HepG2 (cell line): ENCODE measurements around the gene HHATL.

Experiments used
- EHMT2 ChIP-seq: fragments of 200-600 bp; sonication (generic); IDR thresholded peaks from 2 replicates; pipeline ENCODE4 v1.7.0; 2017; ENCODE audit warnings: antibody characterized with exemption, low read depth, low read length, borderline replicate concordance
- EP300 ChIP-seq, 3 experiments: sonication (generic) in 1 of 3; formaldehyde crosslinking in 1 of 3; IDR thresholded peaks; 2 replicates each; pipeline versions ENCODE4 v1.5.1 to v1.6.1; 2011 to 2020; ENCODE audit warnings: low read depth in 2 of 3, low read length in 2 of 3, borderline replicate concordance in 1 of 3, improper control_type of control experiment in 1 of 3, mild to moderate bottlenecking in 1 of 3, missing genetic modification reagents in 1 of 3, moderate library complexity in 1 of 3
- POLR2A ChIP-seq, 2 experiments: IDR thresholded peaks; 2 replicates each; pipeline ENCODE4 v1.6.1; 2011; ENCODE audit warnings: low read depth in 2 of 2, low read length in 2 of 2, mild to moderate bottlenecking in 1 of 2, moderate library complexity in 1 of 2; ENCODE audit not compliant: insufficient read depth in 1 of 2
- RARA ChIP-seq: IDR thresholded peaks from 2 replicates; pipeline ENCODE4 v1.6.1; 2016; ENCODE audit warnings: missing genetic modification reagents, missing compliant biosample characterization
- RFX5 ChIP-seq: IDR thresholded peaks from 2 replicates; pipeline ENCODE4 v1.6.1; 2011; ENCODE audit warnings: low read depth, low read length, improper control_type of control experiment
- YY1 ChIP-seq: IDR thresholded peaks from 2 replicates; pipeline ENCODE4 v1.6.1; 2011; ENCODE audit warnings: low read length, low read depth, moderate library complexity, mild to moderate bottlenecking; ENCODE audit not compliant: insufficient read depth, insufficient replicate concordance
- ZZZ3 ChIP-seq: sonication (generic); formaldehyde crosslinking; IDR thresholded peaks from 2 replicates; pipeline ENCODE4 v1.4.0; 2020; ENCODE audit warnings: missing genetic modification reagents, mild to moderate bottlenecking, borderline replicate concordance
- TF ChIP-seq, protein P1 (sequence below): sonication (generic); formaldehyde crosslinking; IDR thresholded peaks from 2 replicates; pipeline ENCODE4 v1.5.0; 2020; ENCODE audit warnings: mild to moderate bottlenecking, missing genetic modification reagents, moderate library complexity

DNA sequence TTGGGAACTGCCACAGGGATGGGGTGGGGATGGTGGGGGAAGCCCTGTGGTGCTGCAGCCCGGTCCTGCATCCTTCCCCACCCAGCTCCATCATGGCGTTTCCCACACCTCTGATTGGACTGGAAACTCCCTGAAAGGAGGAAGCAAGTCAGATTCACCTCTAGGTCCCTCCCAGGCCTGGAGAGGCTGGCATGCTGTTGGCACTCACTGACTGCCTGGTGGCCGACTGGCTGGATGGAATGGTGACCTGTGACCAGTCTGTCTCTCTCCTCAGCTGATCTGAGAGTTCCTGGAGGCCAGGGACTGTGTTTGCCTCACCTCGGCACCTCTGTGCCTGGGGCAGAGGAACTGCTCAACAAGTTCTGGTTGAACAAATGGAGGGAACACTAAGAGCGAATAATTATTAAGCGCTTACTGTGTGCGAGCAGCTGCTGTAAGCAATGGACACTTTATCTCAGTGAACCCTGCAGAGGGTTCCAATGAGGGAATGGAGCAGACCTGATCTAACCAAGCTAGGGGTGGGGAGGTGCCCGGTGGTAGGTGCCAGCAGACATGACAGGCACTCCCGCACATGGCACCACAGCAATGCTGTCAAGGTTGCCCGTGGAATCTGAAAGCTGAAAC lies 3.5 kb upstream of the HHATL start:
- TF ChIP-seq EHMT2 (no peak), RFX5 (no peak), RARA (CRISPR knock-in tag) (no peak), YY1 (no peak), POLR2A (IDR thresholded peaks at IDR 0.05; ENCODE audit: insufficient read depth in 1 of 2, low read depth in 2 of 2, low read length in 2 of 2) (no peak), ZZZ3 (CRISPR knock-in tag) (no peak), EP300 (IDR thresholded peaks at IDR 0.05; ENCODE audit: low read depth in 2 of 2, low read length in 2 of 2) (no peak), EP300 (CRISPR knock-in tag; IDR thresholded peaks at IDR 0.05; ENCODE audit: borderline replicate concordance) (no peak)
- TF ChIP-seq, protein P1, sequence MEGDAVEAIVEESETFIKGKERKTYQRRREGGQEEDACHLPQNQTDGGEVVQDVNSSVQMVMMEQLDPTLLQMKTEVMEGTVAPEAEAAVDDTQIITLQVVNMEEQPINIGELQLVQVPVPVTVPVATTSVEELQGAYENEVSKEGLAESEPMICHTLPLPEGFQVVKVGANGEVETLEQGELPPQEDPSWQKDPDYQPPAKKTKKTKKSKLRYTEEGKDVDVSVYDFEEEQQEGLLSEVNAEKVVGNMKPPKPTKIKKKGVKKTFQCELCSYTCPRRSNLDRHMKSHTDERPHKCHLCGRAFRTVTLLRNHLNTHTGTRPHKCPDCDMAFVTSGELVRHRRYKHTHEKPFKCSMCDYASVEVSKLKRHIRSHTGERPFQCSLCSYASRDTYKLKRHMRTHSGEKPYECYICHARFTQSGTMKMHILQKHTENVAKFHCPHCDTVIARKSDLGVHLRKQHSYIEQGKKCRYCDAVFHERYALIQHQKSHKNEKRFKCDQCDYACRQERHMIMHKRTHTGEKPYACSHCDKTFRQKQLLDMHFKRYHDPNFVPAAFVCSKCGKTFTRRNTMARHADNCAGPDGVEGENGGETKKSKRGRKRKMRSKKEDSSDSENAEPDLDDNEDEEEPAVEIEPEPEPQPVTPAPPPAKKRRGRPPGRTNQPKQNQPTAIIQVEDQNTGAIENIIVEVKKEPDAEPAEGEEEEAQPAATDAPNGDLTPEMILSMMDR (CRISPR knock-in tag) = no peak
